Endometrium (tissue), 2 donors: ENCODE results near the gene LPAR5.
"Not testable (repeated sequence)": the region's sequence is repeated elsewhere in the genome, so short reads cannot be mapped to it uniquely, and the experiment has no call there.

Source experiments
- FAIRE-seq: peaks from 2 replicates; lab custom pipeline; 2012; peaks lifted over from hg19 to GRCh38; lab: Jason Lieb, UNC
- donor health status: control.
- donor health status: control.

LPAR5 gene

GRCh38 chr12:6606331-6607131, 29.2 kb downstream of the LPAR5 start:
- no peak for FAIRE-seq

GRCh38 chr12:6605421-6606330, 30.1 kb downstream of the LPAR5 start:
- no peak for FAIRE-seq

GRCh38 chr12:6604259-6605029, 31.3 kb downstream of the LPAR5 start:
- FAIRE-seq = no peak

- no peak for FAIRE-seq
Observed at GRCh38 chr12:6603095-6603567, 32.6 kb downstream of the LPAR5 start.

- no peak for FAIRE-seq
Observed at GRCh38 chr12:6602526-6602925, 33.2 kb downstream of the LPAR5 start.

DNA sequence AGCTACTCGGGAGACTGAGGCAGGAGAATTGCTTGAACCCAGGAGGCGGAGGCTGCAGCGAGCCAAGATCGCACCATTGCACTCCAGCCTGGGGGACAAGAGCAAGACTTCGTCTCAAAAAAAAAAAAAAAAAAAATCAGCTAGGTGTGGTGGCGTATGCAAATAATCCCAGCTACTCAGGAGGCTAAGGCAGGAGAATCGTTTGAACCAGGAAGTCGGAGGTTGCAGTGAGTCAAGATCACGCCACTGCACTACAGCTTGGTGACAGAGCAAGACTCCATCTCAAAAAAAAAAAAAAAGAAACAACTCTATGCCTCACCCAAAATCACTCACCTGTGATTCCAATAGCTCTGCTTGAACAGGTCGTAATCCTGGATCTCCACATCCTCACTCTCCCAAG, 40.1 kb downstream of the LPAR5 start:
- not testable (repeated sequence) for FAIRE-seq

DNA sequence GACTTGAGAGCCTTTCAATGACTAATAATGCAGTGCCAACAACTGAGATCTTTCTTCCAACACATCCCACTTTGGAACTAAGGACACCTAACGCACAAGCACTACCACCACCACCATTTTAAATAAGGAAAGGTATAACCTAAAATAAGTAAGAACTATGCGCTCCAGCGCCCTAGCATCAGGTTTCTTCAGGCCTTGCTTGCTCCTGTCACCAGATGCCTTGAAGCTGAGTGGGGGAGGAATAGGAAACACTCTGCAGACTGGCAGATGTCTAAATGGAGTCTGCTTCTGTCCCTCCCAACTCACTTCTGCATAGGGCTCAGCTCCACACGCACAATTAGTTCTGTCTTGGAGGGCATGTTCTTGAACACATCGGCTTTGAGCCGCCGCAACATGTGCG, 43.7 kb downstream of the LPAR5 start:
- no peak for FAIRE-seq

DNA sequence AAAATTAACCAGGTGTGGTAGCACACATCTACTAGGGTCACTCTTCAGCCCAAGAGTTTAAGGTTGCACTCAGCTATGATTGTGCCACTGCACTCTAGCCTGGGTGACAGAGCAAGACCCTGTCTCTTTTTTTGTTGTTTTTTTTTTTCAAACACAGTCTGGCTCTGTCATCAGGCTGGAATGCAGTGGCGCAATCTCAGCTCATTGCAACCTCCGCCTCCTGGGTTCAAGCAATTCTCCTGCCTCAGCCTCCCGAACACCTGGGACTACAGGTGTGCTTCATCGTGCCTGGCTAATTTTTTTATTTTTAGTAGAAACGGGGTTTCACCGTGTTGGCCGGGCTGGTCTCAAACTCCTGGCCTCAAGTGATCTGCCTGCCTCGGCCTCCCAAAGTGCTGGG, 49.2 kb downstream of the LPAR5 start:
- FAIRE-seq = not testable (repeated sequence)

DNA sequence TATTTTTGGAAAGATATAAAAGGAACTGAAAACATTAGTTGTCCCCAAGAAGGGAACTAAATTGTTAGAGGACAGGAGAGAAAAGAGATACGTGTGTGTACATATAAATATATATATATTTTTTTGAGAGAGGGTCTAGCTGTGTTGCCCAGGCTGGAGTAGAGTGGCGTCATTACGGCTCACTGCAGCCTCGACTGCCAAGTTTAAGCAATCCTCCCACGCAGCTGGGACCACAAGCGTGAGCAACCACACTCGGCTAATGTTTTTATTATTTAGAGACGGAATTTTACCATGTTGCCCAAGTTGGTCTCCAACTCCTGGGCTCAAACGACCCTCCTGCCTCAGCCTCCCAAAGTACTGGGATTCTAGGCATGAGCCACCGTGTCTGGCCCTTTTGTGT, 51.5 kb downstream of the LPAR5 start:
- FAIRE-seq = no peak

DNA sequence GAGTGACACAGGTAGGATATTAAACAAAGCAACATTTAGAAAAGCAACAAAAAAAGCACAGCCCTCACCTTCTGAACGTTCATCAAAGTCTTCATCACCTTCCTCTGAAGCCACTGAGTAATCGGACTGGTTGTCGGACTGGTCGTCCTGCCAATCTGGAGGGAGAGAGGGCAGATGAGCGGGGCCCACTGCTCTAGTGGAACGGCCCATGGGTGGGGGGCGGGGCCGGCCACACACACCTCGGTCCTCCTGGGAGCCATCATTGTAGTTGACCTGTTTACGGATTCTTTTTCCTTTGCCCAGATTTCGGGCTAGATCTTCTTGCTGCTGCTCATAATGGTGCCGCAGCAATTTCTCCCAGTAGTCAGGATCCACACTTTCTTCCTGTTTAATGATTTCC, 52.8 kb downstream of the LPAR5 start:
- no peak for FAIRE-seq

DNA sequence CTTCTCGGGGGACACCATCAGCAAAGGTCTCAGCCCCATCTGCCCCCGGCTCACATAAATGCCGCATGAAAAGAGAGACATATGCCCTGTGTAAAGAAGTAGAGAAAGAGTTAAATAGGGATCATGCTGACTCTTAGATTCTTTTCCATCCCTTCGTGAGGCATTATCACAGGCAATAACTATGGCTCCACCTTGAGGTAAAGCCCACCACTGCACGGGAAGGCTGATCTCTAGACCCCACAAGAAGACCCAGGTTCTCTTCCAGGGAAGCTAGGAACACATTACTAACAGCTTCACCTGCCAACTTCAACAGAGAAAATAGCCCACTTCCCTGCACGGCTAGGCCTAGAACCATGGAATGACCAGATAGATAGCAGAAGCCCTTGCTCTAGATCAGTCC, 53.6 kb downstream of the LPAR5 start:
- FAIRE-seq = no peak

GRCh38 chr12:6575648-6576047, 60.1 kb downstream of the LPAR5 start:
- no peak for FAIRE-seq

GRCh38 chr12:6574576-6575295, 61.0 kb downstream of the LPAR5 start:
- FAIRE-seq = no peak

GRCh38 chr12:6573001-6573400, 62.8 kb downstream of the LPAR5 start:
- FAIRE-seq = no peak

DNA sequence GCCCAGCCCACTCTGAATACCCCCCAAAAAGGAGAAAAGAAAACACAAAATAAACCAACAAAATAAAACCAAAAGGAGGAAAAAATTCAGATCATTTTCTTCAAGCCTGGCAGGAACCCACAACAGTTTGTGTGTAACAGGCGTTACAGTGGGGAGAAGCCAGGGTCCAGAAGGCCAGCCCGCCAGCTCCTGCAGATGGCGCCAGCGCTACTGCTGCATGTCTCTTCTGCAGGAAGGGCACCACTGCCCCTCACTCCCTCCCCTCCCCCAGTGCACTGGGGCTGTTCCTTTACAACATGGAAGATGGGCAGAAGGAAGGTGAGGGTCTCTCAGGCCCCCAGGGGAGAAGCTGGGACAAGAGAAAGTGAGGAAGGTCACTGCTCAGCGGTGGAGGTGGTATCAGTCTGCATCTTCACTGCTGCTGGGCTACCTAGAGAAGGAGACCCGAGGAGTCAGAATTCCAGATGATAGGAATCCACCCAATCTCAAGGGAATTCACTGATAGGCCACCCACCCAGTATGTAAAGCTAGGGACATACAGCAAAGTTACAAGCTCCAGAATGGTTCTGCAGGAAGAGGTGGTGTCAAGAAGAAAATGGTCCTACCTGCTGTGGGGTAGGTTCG, 65.4 kb downstream of the LPAR5 start:
- FAIRE-seq = no peak

DNA sequence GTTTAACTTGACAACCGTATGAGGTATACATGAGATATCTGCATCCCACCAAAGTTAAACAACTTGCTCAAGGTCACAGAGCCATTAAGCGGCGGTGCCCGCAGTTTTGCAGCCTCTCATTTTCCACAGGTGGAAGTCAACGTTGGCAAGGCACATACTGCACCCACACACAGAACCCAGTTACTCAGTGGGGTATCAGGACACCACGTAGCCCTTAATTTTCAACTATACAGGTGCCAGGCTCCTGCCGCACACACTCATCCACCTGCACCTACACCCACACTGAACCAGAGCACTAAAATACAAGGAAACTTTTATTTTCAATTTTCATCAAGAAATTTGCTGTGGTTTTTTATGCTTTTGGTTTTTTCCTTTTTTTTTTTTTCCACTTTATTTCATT, 66.0 kb downstream of the LPAR5 start:
- no peak for FAIRE-seq

GRCh38 chr12:6569312-6569711, 66.4 kb downstream of the LPAR5 start:
- no peak for FAIRE-seq
